Tibial nerve (tissue), 4 donors: Measurements from ENCODE around the gene FXYD3. TPM values are rescaled to one million over a fixed set of nuclear protein-coding genes. Genes with fewer than 3 reads are reported as not detected.

Source experiments
- DNase-seq, 2 donors: peaks; one replicate each; pipeline ENCODE4 v3.0.0-alpha.2; 2019; ENCODE audit warnings: low spot score in 2 of 2
- H3K27ac ChIP-seq, 4 donors: fragments of 200-600 bp; sonication (generic) in 3 of 4; one replicate each; pipeline ENCODE4 v1.5.1; 2017 to 2019; ENCODE audit warnings: mild to moderate bottlenecking in 1 of 4
- H3K27me3 ChIP-seq, 2 donors: fragments of 200-600 bp; sonication (generic) in 1 of 2; one replicate each; pipeline versions ENCODE4 v1.5.1 to v1.6.0; 2017 to 2019
- H3K36me3 ChIP-seq, 3 donors: fragments of 200-600 bp; sonication (generic); one replicate each; pipeline ENCODE4 v1.5.1; 2018 to 2019
- H3K4me1 ChIP-seq, 4 donors: fragments of 200-600 bp; sonication (generic) in 3 of 4; one replicate each; pipeline ENCODE4 v1.5.1; 2017 to 2019
- H3K4me3 ChIP-seq, 4 donors: fragments of 200-600 bp; sonication (generic) in 3 of 4; one replicate each; pipeline ENCODE4 v1.5.1; 2017 to 2019; ENCODE audit warnings: mild to moderate bottlenecking in 1 of 4, moderate library complexity in 1 of 4
- H3K9me3 ChIP-seq, 4 donors: fragments of 200-600 bp; sonication (generic) in 3 of 4; one replicate each; pipeline ENCODE4 v1.5.1; 2017 to 2019
- EP300 ChIP-seq, 2 donors: sonication (generic); formaldehyde crosslinking; IDR thresholded peaks; one replicate each; pipeline ENCODE4 v1.6.1; 2017; ENCODE audit warnings: antibody characterized with exemption in 2 of 2, mild to moderate bottlenecking in 1 of 2
- POLR2A ChIP-seq, 2 donors: fragments of 450-650 bp; IDR thresholded peaks; one replicate each; pipeline ENCODE4 v1.6.1; 2017; ENCODE audit warnings: antibody characterized with exemption in 2 of 2, mild to moderate bottlenecking in 2 of 2, moderate library complexity in 2 of 2
- WGBS, 2 donors: methylation state at CpG; one replicate each; pipeline ENCODE4 v1.1.5; 2018; 5-methylcytosine and 5-hydroxymethylcytosine counted together
- total RNA-seq, 4 donors: library from RNA; depleted of rRNA; stranded (reverse); fragments of >200 nt; gene quantifications; one replicate each; pipeline ENCODE4 v1.1.0, GENCODE V29; 2016
- TF ChIP-seq, protein P1 (sequence below), 5 experiments: fragments of 200-600 bp in 3 of 5; fragments of 450-650 bp in 2 of 5; sonication (generic) in 3 of 5; IDR thresholded peaks; one replicate each; pipeline ENCODE4 v1.5.1; 2016 to 2019; ENCODE audit warnings: antibody characterized with exemption in 5 of 5, mild to moderate bottlenecking in 3 of 5, moderate library complexity in 2 of 5

The FXYD3 gene
- total RNA-seq, 4 donors from 2014 or later = 10.8 to 33.9 (median 16.6) TPM

DNA sequence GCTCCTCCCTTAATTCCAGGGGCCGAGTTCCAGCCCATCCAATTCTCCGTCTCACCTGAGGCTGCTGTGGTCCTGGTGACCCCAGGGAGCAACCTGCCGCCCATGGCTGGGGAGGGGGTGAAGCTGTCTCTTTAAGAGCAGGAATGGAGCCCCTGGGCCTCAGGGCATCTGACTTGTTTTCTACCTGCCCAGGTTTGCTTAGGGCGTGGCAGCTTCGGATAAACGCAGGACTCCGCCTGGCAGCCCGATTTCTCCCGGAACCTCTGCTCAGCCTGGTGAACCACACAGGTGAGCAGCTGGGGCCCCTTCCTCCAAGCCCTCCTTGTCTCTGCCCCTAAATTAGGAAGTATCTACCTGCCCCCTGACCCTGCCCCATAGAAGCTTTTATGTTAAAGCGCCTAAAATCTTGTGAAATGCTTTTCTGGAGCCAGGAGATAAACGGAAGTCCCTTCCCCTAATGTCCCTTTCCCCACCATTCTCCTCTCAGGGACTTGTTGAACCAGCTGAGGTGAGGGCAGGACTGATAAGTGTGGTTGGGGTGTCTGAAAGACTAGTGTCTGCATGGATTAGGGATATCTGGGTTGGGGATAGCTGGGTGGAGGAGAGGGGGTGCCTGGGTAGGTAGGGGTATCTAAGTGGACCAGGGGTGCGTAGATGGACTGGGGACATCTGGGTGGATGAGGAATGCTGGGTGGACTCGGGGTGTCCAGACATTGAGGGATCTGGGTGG, 614 bp downstream of the FXYD3 start:
- 57 to 65% methylated on average over 11 to 13 of the region's 13 CpGs for WGBS, 2 donors
- no peaks in the 10 kb centered on the region for H3K9me3 ChIP-seq
- no peak for DNase-seq
- peak overlapping the region; percentile 3 to 46 (median 32) for H3K4me3 ChIP-seq
- peaks cover 0 to 93% (median 29%) of the 10 kb centered on the region in 4 donors for H3K4me1 ChIP-seq
- TF ChIP-seq EP300 (IDR thresholded peaks at IDR 0.05) (no peak), POLR2A (IDR thresholded peaks at IDR 0.05) (no peak)
- TF ChIP-seq, protein P1, sequence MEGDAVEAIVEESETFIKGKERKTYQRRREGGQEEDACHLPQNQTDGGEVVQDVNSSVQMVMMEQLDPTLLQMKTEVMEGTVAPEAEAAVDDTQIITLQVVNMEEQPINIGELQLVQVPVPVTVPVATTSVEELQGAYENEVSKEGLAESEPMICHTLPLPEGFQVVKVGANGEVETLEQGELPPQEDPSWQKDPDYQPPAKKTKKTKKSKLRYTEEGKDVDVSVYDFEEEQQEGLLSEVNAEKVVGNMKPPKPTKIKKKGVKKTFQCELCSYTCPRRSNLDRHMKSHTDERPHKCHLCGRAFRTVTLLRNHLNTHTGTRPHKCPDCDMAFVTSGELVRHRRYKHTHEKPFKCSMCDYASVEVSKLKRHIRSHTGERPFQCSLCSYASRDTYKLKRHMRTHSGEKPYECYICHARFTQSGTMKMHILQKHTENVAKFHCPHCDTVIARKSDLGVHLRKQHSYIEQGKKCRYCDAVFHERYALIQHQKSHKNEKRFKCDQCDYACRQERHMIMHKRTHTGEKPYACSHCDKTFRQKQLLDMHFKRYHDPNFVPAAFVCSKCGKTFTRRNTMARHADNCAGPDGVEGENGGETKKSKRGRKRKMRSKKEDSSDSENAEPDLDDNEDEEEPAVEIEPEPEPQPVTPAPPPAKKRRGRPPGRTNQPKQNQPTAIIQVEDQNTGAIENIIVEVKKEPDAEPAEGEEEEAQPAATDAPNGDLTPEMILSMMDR (IDR thresholded peaks at IDR 0.05) = no peak
- H3K27ac ChIP-seq = peak overlapping the region; percentile 82 to 99 (median 90)
- no peaks in the 10 kb centered on the region for H3K36me3 ChIP-seq
- no peaks in the 10 kb centered on the region for H3K27me3 ChIP-seq

DNA sequence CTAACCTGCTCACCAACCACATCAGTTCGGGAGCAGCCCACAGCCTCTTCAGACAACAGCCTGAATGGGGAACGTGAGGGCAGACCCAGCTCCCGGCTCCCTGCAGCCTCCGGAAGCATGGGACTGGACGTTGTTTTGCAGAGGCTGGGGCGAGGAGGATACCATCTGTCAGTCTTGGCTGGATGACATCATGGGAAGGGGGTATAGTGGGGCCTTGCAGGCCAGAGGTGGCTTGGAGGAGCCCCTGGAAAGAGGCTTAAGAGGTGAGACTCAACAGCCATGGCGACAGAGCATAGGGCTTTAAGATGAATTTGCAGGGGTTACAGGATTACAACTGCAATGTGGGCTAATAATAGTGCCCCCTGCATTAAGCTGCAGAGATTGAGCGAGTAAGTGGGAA, 1.5 kb downstream of the FXYD3 start:
- DNase-seq = no peak
- peak overlapping the region; percentile 82 to 99 (median 90) for H3K27ac ChIP-seq
- H3K4me1 ChIP-seq = peaks cover 0 to 93% (median 34%) of the 10 kb centered on the region in 4 donors
- no peaks in the 10 kb centered on the region for H3K9me3 ChIP-seq
- 25 to 59% methylated on average over 8 of the region's 8 CpGs for WGBS, 2 donors
- TF ChIP-seq EP300 (IDR thresholded peaks at IDR 0.05) (no peak), POLR2A (IDR thresholded peaks at IDR 0.05) (no peak)
- TF ChIP-seq, protein P1 (IDR thresholded peaks at IDR 0.05) = no peak
- H3K36me3 ChIP-seq = no peaks in the 10 kb centered on the region
- H3K4me3 ChIP-seq = peak overlapping the region in 3 of 4 donors; percentile 32 to 46 (median 33)
- no peaks in the 10 kb centered on the region for H3K27me3 ChIP-seq

- DNase-seq = no peak
- Histone ChIP-seq H3K27me3 (no peaks in the 10 kb centered on the region), H3K4me3 (no peak overlapping the region), H3K4me1 (peaks cover 0 to 98% (median 41%) of the 10 kb centered on the region in 4 donors), H3K27ac (peak overlapping the region; percentile 82 to 99 (median 90)), H3K9me3 (no peaks in the 10 kb centered on the region), H3K36me3 (no peaks in the 10 kb centered on the region)
- 50 to 60% methylated on average over 11 of the region's 11 CpGs for WGBS, 2 donors
- TF ChIP-seq, protein P1 (IDR thresholded peaks at IDR 0.05) = no peak
- TF ChIP-seq EP300 (IDR thresholded peaks at IDR 0.05) (no peak), POLR2A (IDR thresholded peaks at IDR 0.05) (no peak)
Observed at GRCh38 chr19:35117799-35118198, 2.2 kb downstream of the FXYD3 start.

DNA sequence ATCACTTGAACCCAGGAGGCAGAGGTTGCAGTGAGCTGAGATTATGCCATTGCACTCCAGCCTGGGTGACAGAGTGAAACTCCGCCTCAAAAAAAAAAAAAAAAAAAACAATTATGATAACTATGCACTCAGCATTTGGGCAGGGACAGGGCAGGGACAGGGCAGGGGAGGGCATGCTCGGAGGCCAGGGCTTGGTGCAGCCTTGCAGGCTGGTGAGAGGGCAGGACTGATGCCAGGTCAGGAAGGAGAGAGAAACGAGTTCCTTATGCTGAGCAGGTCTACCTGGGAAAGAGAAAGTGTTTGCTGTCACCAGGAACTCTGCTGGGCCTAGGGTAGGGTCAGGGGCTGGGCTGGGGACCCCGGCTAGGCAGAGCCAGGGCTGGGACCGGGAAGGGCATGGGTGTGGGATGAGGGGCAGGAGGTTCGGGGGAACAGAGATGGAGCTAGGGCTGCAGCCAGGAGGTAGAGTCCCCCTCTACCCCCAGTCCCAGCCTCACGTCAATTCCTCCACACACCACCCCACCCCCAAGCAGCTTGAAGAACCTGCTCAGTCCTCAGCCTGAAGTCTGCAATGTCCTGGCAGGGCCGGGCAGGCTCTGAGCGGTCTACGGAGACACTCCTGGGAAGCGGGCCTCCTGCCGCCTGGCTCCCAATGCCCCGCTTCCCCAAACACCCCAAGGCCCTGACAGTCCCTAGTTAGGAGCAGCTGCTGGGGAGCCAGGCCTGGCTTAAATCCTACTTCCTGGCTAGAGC, 2.8 kb downstream of the FXYD3 start:
- Histone ChIP-seq H3K9me3 (no peaks in the 10 kb centered on the region), H3K4me3 (no peak overlapping the region), H3K4me1 (peaks cover 0 to 99% (median 47%) of the 10 kb centered on the region in 4 donors), H3K36me3 (no peaks in the 10 kb centered on the region), H3K27ac (peak overlapping the region; percentile 82 to 99 (median 90)), H3K27me3 (no peaks in the 10 kb centered on the region)
- no peak for DNase-seq
- WGBS, 2 donors = 54 to 60% methylated on average over 8 to 13 of the region's 13 CpGs
- TF ChIP-seq, protein P1 (IDR thresholded peaks at IDR 0.05) = no peak
- no peak for TF ChIP-seq POLR2A (IDR thresholded peaks at IDR 0.05)

DNA sequence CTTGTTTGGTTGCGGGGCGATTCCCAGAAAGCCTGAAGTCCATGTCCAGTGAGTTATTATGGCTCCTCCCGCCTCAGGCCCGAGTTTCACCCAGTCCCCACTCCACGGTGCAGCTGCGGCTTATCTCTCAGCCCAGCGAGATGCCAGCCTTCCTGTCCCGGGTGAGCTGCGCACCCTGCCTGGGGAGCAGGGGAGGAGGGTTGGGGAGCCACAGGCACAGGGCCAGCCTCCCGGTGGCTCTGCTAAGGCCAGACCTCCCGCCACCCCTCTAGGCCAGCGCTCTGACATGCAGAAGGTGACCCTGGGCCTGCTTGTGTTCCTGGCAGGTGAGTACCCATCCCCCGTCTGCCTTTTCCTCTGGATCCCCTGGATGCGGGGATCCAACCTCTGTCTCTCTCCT, 3.5 kb downstream of the FXYD3 start:
- Histone ChIP-seq H3K4me1 (peaks cover 0 to 99% (median 53%) of the 10 kb centered on the region in 4 donors), H3K36me3 (no peaks in the 10 kb centered on the region), H3K9me3 (no peaks in the 10 kb centered on the region), H3K27ac (peak overlapping the region; percentile 82 to 99 (median 90)), H3K4me3 (no peak overlapping the region), H3K27me3 (no peaks in the 10 kb centered on the region)
- TF ChIP-seq, protein P1 (IDR thresholded peaks at IDR 0.05) = no peak
- no peak for TF ChIP-seq EP300 (IDR thresholded peaks at IDR 0.05)
- no peak for TF ChIP-seq POLR2A (IDR thresholded peaks at IDR 0.05)
- WGBS, 2 donors = 74% methylated on average over 12 to 14 of the region's 14 CpGs
- no peak for DNase-seq
